Measurements from ENCODE around the gene SENP8.

SENP8 gene

DNA sequence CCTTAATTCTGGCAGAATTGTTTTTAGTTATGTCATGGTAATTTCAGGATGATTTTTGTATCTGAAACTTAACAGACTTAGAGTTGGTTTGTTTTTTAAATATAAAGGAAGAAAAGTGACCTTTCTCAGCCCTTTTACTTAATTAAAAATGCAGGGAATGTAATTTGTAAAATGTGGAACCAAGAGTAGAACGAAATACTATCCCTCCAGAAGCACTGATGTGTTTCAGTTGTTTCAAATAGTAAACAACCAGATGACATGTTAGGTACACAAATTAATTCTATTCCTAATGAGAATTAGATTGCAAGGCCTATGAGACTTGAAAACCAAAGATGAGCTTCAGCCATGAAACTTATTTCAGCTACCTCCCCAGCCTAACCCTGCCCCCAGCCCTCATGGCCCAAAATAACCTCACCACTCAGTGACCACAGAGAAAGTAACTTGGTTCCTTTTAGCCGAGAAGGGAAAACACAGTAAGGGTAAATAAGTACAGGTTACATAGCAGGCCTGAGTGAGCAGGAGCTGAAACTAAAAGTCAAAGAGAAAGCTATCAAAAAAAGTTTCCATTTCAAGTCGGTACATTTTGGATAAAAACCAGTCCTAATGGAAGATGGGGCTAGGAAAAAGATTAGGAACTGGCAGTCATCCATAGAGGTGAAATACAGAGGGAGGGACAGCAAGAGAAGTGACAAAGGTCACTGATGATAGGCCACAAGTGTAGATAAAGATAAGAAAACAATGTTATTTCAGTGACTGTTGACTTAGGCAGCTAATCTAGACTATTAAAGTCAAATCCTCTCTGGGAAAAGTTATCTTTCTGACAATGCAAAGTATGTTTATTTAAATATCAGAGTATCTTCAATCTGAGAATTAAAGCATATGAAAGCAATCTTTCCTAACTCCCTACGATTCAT is 23.2 kb downstream of the SENP8 start:
- no peak overlapping the region for H3K4me3 ChIP-seq (ENCODE audit: low read length)
- TF ChIP-seq, protein P1, sequence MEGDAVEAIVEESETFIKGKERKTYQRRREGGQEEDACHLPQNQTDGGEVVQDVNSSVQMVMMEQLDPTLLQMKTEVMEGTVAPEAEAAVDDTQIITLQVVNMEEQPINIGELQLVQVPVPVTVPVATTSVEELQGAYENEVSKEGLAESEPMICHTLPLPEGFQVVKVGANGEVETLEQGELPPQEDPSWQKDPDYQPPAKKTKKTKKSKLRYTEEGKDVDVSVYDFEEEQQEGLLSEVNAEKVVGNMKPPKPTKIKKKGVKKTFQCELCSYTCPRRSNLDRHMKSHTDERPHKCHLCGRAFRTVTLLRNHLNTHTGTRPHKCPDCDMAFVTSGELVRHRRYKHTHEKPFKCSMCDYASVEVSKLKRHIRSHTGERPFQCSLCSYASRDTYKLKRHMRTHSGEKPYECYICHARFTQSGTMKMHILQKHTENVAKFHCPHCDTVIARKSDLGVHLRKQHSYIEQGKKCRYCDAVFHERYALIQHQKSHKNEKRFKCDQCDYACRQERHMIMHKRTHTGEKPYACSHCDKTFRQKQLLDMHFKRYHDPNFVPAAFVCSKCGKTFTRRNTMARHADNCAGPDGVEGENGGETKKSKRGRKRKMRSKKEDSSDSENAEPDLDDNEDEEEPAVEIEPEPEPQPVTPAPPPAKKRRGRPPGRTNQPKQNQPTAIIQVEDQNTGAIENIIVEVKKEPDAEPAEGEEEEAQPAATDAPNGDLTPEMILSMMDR (conservative IDR thresholded peaks at IDR 0.05; ENCODE audit: low read depth, low read length) = no peak
- DNase-seq (ENCODE audit: low read depth) = no peak

DNA sequence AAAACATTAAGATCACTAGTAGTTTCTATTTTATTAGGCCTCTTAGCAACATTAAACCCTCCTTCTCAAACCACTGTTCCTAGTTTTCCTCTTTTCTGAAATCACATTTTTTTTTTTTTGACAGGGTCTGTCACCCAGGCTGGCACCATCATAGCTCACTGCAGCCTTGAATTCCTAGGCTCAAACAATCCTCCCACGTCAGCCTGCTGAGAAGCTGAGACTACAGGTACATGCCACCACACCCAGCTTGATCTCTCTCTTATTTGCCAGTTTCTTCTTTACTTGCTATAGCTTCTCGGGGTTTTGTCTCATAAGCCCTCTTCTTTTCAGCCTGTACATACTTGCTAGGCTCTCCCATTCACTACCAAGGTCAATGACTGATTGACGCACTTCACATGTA is 28.0 kb downstream of the SENP8 start:
- H3K4me3 ChIP-seq (ENCODE audit: low read length) = no peak overlapping the region
- TF ChIP-seq, protein P1 (conservative IDR thresholded peaks at IDR 0.05; ENCODE audit: low read depth, low read length) = no peak
- no peak for DNase-seq (ENCODE audit: low read depth)

DNA sequence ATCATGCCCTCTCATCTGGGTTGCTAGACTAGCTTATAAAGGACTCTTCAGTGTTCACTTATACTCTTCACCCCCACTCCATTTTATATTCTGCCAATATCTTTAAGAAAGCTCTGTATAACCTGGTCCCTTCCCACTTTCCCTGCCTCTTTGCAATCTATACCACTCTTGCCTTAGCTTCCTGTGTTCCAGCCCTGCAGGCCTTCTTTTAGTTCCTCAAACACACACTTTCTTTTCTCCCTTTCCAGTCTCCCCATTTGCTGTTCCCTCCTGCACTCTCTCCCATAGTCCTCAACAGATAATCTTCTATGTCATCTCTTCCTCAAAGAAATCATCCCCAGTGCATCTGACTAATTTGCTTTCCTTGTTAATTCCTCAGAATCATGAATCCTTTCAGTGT is 28.7 kb downstream of the SENP8 start:
- TF ChIP-seq, protein P1 (conservative IDR thresholded peaks at IDR 0.05; ENCODE audit: low read depth, low read length) = no peak
- DNase-seq (ENCODE audit: low read depth) = no peak
- H3K4me3 ChIP-seq (ENCODE audit: low read length) = no peak overlapping the region

DNA sequence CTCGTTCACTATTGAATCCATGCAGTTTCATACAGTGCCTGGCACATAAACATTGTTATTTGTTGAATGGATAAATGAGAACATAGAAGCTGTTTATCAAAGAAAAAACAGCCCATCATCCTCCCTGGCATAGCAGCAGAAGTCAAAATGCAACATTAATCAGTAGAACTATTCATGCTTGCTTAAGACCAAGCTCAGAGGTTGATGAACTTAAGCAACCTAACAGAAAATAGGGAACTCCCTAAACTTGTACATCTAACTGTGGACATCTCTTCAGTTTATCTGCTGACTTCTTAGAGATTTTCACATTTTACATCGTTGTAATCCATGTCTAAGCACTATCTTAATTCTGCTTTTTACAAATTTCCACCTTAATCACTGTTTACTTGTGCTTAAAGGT is 29.2 kb downstream of the SENP8 start:
- TF ChIP-seq, protein P1 (conservative IDR thresholded peaks at IDR 0.05; ENCODE audit: low read depth, low read length) = no peak
- H3K4me3 ChIP-seq (ENCODE audit: low read length) = no peak overlapping the region
- DNase-seq (ENCODE audit: low read depth) = no peak

DNA sequence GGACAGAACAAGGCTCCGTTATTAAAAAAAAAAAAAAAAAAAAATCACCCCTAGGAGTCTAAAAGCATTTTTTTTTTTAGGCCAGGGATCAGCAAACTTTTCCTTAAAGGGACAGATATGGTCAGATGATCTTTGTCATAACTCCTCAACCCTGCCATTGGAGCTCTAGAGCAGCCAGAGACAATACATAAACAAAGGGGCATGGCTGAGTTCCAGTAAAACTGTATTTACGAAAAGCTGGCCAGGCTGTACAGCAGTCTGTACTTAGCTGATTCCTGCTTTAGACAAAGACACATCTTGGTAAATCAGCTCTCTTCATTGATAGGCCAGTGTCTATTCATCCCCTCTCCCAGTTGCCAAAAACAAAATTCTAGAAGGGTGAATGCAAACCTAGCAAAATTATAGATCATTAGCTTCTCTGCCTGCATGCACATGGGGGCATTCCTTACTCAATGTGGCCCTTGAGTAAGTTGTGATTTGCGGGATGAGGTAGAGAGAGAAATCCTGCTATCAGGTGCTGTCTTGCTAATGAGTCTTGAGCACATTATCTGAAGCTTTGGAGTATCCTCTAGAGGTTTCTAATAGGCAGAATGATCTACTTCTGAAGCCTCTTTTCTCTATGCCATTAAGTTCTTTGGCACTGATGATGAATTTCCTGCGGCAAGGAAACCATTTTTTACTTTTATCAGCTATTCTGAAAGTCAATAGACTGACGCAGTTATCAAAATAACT is 35.2 kb downstream of the SENP8 start:
- no peak overlapping the region for H3K4me3 ChIP-seq (ENCODE audit: low read length)
- TF ChIP-seq, protein P1 (conservative IDR thresholded peaks at IDR 0.05; ENCODE audit: low read depth, low read length) = no peak
- DNase-seq (ENCODE audit: low read depth) = no peak

DNA sequence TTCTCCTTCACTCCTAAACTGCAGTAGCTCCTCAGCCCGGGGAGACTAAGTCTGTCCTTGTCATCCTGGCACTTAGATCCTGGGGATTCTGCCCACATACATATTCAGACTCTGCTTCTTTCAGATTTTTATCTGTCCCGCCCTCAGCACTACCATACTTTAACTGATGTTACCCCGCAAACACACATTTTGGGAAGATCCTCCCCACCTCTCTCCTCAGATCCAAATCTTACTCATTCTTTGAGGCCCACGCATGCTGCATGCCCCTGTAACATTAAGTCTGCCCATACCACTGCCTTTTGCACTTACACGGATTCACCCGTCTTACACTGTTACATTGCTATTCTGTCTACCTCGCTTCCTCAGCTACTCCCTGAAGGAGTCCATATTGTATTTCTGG is 36.1 kb downstream of the SENP8 start:
- TF ChIP-seq, protein P1 (conservative IDR thresholded peaks at IDR 0.05; ENCODE audit: low read depth, low read length) = no peak
- no peak for DNase-seq (ENCODE audit: low read depth)
- no peak overlapping the region for H3K4me3 ChIP-seq (ENCODE audit: low read length)

Measured in retinal pigment epithelial cell (primary cell).